IMR-90 (cell line): ENCODE measurements around the gene ATF1. TPM values are rescaled to one million over a fixed set of nuclear protein-coding genes. Genes with fewer than 3 reads are reported as not detected.

Experiments used
- ATAC-seq: fragments of 200-7000 bp; cut with Tn5 transposase; 2 replicates; pipeline ENCODE4 v1.9.1; 2020; ENCODE audit warnings: low read depth, mild to moderate bottlenecking, moderate library complexity
- BruUV-seq: library from RNA; stranded (reverse); fragments of 400-500 nt; replicated peaks from 2 replicates; lab custom pipeline; 2021; lab: Mats Ljungman, UMichigan
- CTCF ChIA-PET: fragments of 300-600 bp; formaldehyde crosslinking; extraction: SDS; loops from one replicate; lab custom pipeline; 2021; ENCODE audit warnings: antibody characterized with exemption; lab: Yijun Ruan, JAX
- POLR2A ChIA-PET: fragments of 300-600 bp; sonication (Branson Sonifier 250); formaldehyde crosslinking; loops from one replicate; lab custom pipeline; 2022; ENCODE audit warnings: antibody characterized with exemption; ENCODE audit not compliant: unreplicated experiment; lab: Charles Lee
- DNase-seq: peaks from one replicate; pipeline ENCODE4 v3.0.0; 2013
- H2AFZ ChIP-seq: replicated peaks from 2 replicates; pipeline ENCODE3; 2013; ENCODE audit warnings: low read length, mild to moderate bottlenecking; ENCODE audit not compliant: poor library complexity
- H2AK5ac ChIP-seq: 2 replicates; pipeline ENCODE4 v1.6.1; 2013; ENCODE audit warnings: low read depth, low read length, inconsistent platforms
- H2AK9ac ChIP-seq: replicated peaks from 2 replicates; pipeline ENCODE3; 2013; ENCODE audit warnings: mild to moderate bottlenecking, low read depth, low read length, moderate library complexity; ENCODE audit not compliant: poor library complexity
- H2BK120ac ChIP-seq: 2 replicates; pipeline ENCODE4 v1.6.1; 2013; ENCODE audit warnings: low read depth, low read length, inconsistent platforms
- H2BK15ac ChIP-seq: 3 replicates; pipeline ENCODE4 v1.6.1; 2013; ENCODE audit warnings: low read depth, low read length, inconsistent platforms
- H2BK20ac ChIP-seq: 2 replicates; pipeline ENCODE4 v1.6.1; 2013; ENCODE audit warnings: low read depth, mild to moderate bottlenecking, inconsistent platforms, low read length, moderate library complexity
- H2BK5ac ChIP-seq: 2 replicates; pipeline ENCODE4 v1.6.1; 2013; ENCODE audit warnings: mild to moderate bottlenecking, low read depth, low read length, inconsistent platforms; ENCODE audit not compliant: poor library complexity, severe bottlenecking
- H3K14ac ChIP-seq: replicated peaks from 2 replicates; pipeline ENCODE4 v1.6.1; 2013; ENCODE audit warnings: low read depth, low read length, inconsistent platforms
- H3K18ac ChIP-seq: 2 replicates; pipeline ENCODE4 v1.6.1; 2013; ENCODE audit warnings: low read depth, low read length, control low read depth
- H3K23ac ChIP-seq: 2 replicates; pipeline ENCODE4 v1.6.1; 2013; ENCODE audit warnings: low read depth, low read length, inconsistent platforms
- H3K27ac ChIP-seq: 2 replicates; pipeline ENCODE4 v1.5.1; 2013; ENCODE audit warnings: mild to moderate bottlenecking, control low read depth, low read length; ENCODE audit not compliant: insufficient read depth
- H3K27me3 ChIP-seq: 2 replicates; pipeline ENCODE4 v1.6.1; 2013; ENCODE audit warnings: low read length; ENCODE audit not compliant: control insufficient read depth, insufficient read depth
- H3K36me3 ChIP-seq: 2 replicates; pipeline ENCODE4 v1.6.1; 2013; ENCODE audit warnings: low read length, mixed read lengths; ENCODE audit not compliant: control insufficient read depth, insufficient read depth
- H3K4ac ChIP-seq: 2 replicates; pipeline ENCODE4 v1.6.1; 2013; ENCODE audit warnings: low read depth, low read length, inconsistent platforms
- H3K4me1 ChIP-seq: 2 replicates; pipeline ENCODE4 v1.6.1; 2013; ENCODE audit warnings: low read length, mixed read lengths; ENCODE audit not compliant: control insufficient read depth, insufficient read depth
- H3K4me2 ChIP-seq: 2 replicates; pipeline ENCODE4 v1.6.1; 2013; ENCODE audit warnings: low read depth, mild to moderate bottlenecking, control low read depth, low read length, moderate library complexity
- H3K4me3 ChIP-seq: 2 replicates; pipeline ENCODE4 v1.5.1; 2013; ENCODE audit warnings: low read depth, mild to moderate bottlenecking, control low read depth, low read length, moderate library complexity; ENCODE audit not compliant: insufficient read depth
- H3K56ac ChIP-seq: 2 replicates; pipeline ENCODE4 v1.6.1; 2013; ENCODE audit warnings: low read length, inconsistent platforms; ENCODE audit not compliant: insufficient read depth; ENCODE audit errors: extremely low read depth
- H3K79me1 ChIP-seq, 2 experiments: 2 replicates each; pipeline ENCODE4 v1.6.1; 2013; ENCODE audit warnings: low read length in 2 of 2, inconsistent platforms in 1 of 2, low read depth in 1 of 2
- H3K9ac ChIP-seq: 2 replicates; pipeline ENCODE4 v1.6.1; 2013; ENCODE audit warnings: low read depth, low read length, control low read depth
- H3K9me1 ChIP-seq: 2 replicates; pipeline ENCODE4 v1.6.1; 2013; ENCODE audit warnings: low read length, inconsistent platforms; ENCODE audit not compliant: insufficient read depth
- H3K9me3 ChIP-seq: 2 replicates; pipeline ENCODE4 v1.6.1; 2013; ENCODE audit warnings: low read length; ENCODE audit not compliant: control insufficient read depth, insufficient read depth
- H4K20me1 ChIP-seq: 2 replicates; pipeline ENCODE4 v1.6.1; 2013; ENCODE audit warnings: low read length, inconsistent platforms; ENCODE audit not compliant: insufficient read depth
- H4K5ac ChIP-seq: 2 replicates; pipeline ENCODE4 v1.6.1; 2013; ENCODE audit warnings: mild to moderate bottlenecking, low read depth, low read length, control low read depth
- H4K8ac ChIP-seq, 2 experiments: 2 replicates each; pipeline ENCODE4 v1.6.1; 2013; ENCODE audit warnings: low read depth in 2 of 2, low read length in 2 of 2, control low read depth in 1 of 2, inconsistent platforms in 1 of 2
- H4K91ac ChIP-seq: 2 replicates; pipeline ENCODE4 v1.6.1; 2013; ENCODE audit warnings: low read depth, low read length, inconsistent platforms; ENCODE audit not compliant: insufficient read depth
- BHLHE40 ChIP-seq: fragments of 150-350 bp; IDR thresholded peaks from 2 replicates; pipeline ENCODE4 v1.6.1; 2016; ENCODE audit warnings: mild to moderate bottlenecking, low read depth, low read length
- CEBPB ChIP-seq: IDR thresholded peaks from 2 replicates; pipeline ENCODE4 v1.6.1; 2012; ENCODE audit warnings: low read depth, low read length, improper control_type of control experiment
- CHD1 ChIP-seq: IDR thresholded peaks from 2 replicates; pipeline ENCODE4 v1.6.1; 2012; ENCODE audit warnings: low read depth, low read length, improper control_type of control experiment
- CTCF ChIP-seq: conservative IDR thresholded peaks from 2 replicates; pipeline ENCODE4 v1.5.1; 2012; ENCODE audit warnings: mild to moderate bottlenecking, low read depth, low read length, improper control_type of control experiment
- ELK1 ChIP-seq: fragments of 150-350 bp; IDR thresholded peaks from 2 replicates; pipeline ENCODE4 v1.6.1; 2016; ENCODE audit warnings: low read depth, mild to moderate bottlenecking, low read length, moderate library complexity, borderline replicate concordance
- FOS ChIP-seq: fragments of 150-350 bp; IDR thresholded peaks from 2 replicates; pipeline ENCODE4 v1.6.1; 2016; ENCODE audit warnings: low read depth, low read length
- MAFK ChIP-seq: IDR thresholded peaks from 2 replicates; pipeline ENCODE4 v1.6.1; 2012; ENCODE audit warnings: low read depth, low read length, improper control_type of control experiment
- MAZ ChIP-seq: IDR thresholded peaks from 2 replicates; pipeline ENCODE4 v1.6.1; 2012; ENCODE audit warnings: low read depth, mild to moderate bottlenecking, low read length, improper control_type of control experiment, moderate library complexity, borderline replicate concordance
- MXI1 ChIP-seq: IDR thresholded peaks from 2 replicates; pipeline ENCODE4 v1.6.1; 2012; ENCODE audit warnings: low read depth, mild to moderate bottlenecking, low read length, moderate library complexity, borderline replicate concordance
- NFE2L2 ChIP-seq: fragments of 150-350 bp; IDR thresholded peaks from 2 replicates; pipeline ENCODE4 v1.6.1; 2016; ENCODE audit warnings: low read depth, mild to moderate bottlenecking, low read length
- POLR2A ChIP-seq: IDR thresholded peaks from 2 replicates; pipeline ENCODE4 v1.6.1; 2012; ENCODE audit warnings: mild to moderate bottlenecking, low read depth, low read length
- RAD21 ChIP-seq: IDR thresholded peaks from 2 replicates; pipeline ENCODE4 v1.6.1; 2012; ENCODE audit warnings: low read length, improper control_type of control experiment
- RCOR1 ChIP-seq: IDR thresholded peaks from 2 replicates; pipeline ENCODE4 v1.6.1; 2012; ENCODE audit warnings: mild to moderate bottlenecking, low read length, improper control_type of control experiment; ENCODE audit not compliant: insufficient replicate concordance
- RFX5 ChIP-seq: IDR thresholded peaks from 2 replicates; pipeline ENCODE4 v1.8.0; 2012; ENCODE audit warnings: low read depth, mild to moderate bottlenecking, low read length, moderate library complexity
- SMC3 ChIP-seq: fragments of 150-350 bp; IDR thresholded peaks from 2 replicates; pipeline ENCODE4 v1.6.1; 2016; ENCODE audit warnings: low read depth, mild to moderate bottlenecking, antibody characterized with exemption, low read length, moderate library complexity
- USF2 ChIP-seq: fragments of 150-350 bp; IDR thresholded peaks from 2 replicates; pipeline ENCODE4 v1.6.1; 2017; ENCODE audit warnings: mild to moderate bottlenecking, antibody characterized with exemption, low read length, low read depth
- WGBS, 2 experiments: methylation state at CpG; one replicate each; pipeline versions ENCODE4 v1.1.5 to v1.1.7; 2013; ENCODE audit warnings: missing lambda C conversion rate in 2 of 2; ENCODE audit not compliant: insufficient read length in 1 of 2; ENCODE audit errors: extremely low coverage in 2 of 2; 5-methylcytosine and 5-hydroxymethylcytosine counted together
- dilution Hi-C: fragments of 300-500 bp; cut with HindIII; formaldehyde crosslinking; loops from one replicate; pipeline ENCODE4 v1.14.3; 2018; ENCODE audit warnings: low sequenced_read_pairs; ENCODE audit not compliant: unreplicated experiment
- in situ Hi-C: fragments of 300-500 bp; cut with MboI; formaldehyde crosslinking; loops from 3 replicates; pipeline ENCODE4 v1.14.3; 2019; ENCODE audit warnings: low sequenced_read_pairs, inconsistent platforms, mixed read lengths
- intact Hi-C: fragments of 100-400 bp; cut with micrococcal nuclease; formaldehyde crosslinking; loops from 2 replicates; pipeline ENCODE4 v1.10.0; 2022
- polyA plus RNA-seq, 3 experiments: library from polyadenylated mRNA; depleted of rRNA; stranded (reverse); fragments of >200 nt; gene quantifications; 2 replicates each; pipeline ENCODE4 v1.2.3, GENCODE V29; 2012; ENCODE audit warnings: low replicate concordance in 1 of 3
- total RNA-seq: library from RNA; depleted of rRNA; stranded (reverse); fragments of >200 nt; gene quantifications from 2 replicates; pipeline ENCODE4 v1.2.3, GENCODE V29; 2012

The ATF1 gene
- total and polyA plus RNA-seq, 2 of the 4 experiments (the other 2 are of a cell fraction), result 20.6 to 24.0 TPM

DNA sequence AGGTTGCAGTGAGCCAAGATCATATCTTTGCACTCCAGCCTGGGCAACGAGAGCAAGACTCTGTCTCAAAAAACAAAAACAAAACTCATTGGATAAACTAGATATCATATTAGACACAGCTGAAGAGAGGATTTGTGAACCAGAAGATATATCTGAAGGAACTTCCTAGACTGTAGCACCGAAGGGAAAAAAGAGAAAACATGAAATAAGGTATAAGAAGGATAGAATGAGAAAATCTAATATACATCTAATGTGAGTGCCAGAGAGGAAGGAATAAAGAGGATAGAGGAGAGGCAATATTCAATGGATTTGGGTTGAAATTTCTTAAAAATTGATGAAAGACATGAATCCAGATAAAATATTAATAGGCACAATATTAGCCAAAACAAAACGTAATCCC is 101.4 kb downstream of the ATF1 start:
- Histone ChIP-seq H2AK5ac (no peak overlapping the region), H2BK20ac (no peak overlapping the region), H3K79me1 (no peaks in the 10 kb centered on the region), H3K4ac (no peak overlapping the region), H2BK120ac (no peak overlapping the region), H3K9me1 (no peaks in the 10 kb centered on the region), H3K27ac (no peak overlapping the region), H4K5ac (no peak overlapping the region), H4K8ac (no peak overlapping the region), H2AFZ (no peak overlapping the region), H2BK5ac (no peak overlapping the region), H4K20me1 (no peaks in the 10 kb centered on the region), H3K23ac (no peak overlapping the region), H3K36me3 (no peaks in the 10 kb centered on the region), H4K91ac (no peak overlapping the region), H3K14ac (no peak overlapping the region), H3K56ac (no peak overlapping the region), H2BK15ac (no peak overlapping the region), H3K4me3 (no peak overlapping the region), H3K4me1 (peaks cover 3% of the 10 kb centered on the region; the same call in 1 of the 2 replicates), H3K9ac (no peak overlapping the region), H3K18ac (no peak overlapping the region), H2AK9ac (no peak overlapping the region), H3K9me3 (peaks cover 10% of the 10 kb centered on the region), H3K4me2 (no peak overlapping the region), H3K27me3 (no peaks in the 10 kb centered on the region)
- TF ChIP-seq CHD1 (no peak), MAFK (no peak), ELK1 (no peak), MAZ (no peak), BHLHE40 (no peak), RAD21 (no peak), MXI1 (no peak), NFE2L2 (no peak), CTCF (no peak), RCOR1 (no peak), SMC3 (no peak), CEBPB (no peak), RFX5 (no peak), FOS (no peak), POLR2A (no peak), USF2 (no peak)
- CTCF ChIA-PET, result no interaction called here
- in situ Hi-C loops, result no loop called here
- dilution Hi-C loops, result no loop called here
- POLR2A ChIA-PET, result no interaction called here
- no CpG with 5 or more reads among the region's 3 CpGs for WGBS, 2 experiments
- DNase-seq (no peak), ATAC-seq (no peak)
- BruUV-seq, result no TSS peak
- intact Hi-C loops, result no loop called here
